HepG2 (cell line): ENCODE data around the gene TWNK. TPM values are rescaled to one million over a fixed set of nuclear protein-coding genes. Genes with fewer than 3 reads are reported as not detected.

Experiments used
- CHD2 ChIP-seq: IDR thresholded peaks from 2 replicates; pipeline ENCODE4 v1.6.1; 2011; ENCODE audit warnings: low read depth, low read length, improper control_type of control experiment
- DMAP1 ChIP-seq: IDR thresholded peaks from 2 replicates; pipeline ENCODE4 v1.6.1; 2016
- FOXJ3 ChIP-seq: sonication (generic); formaldehyde crosslinking; IDR thresholded peaks from 2 replicates; pipeline ENCODE4 v1.4.0; 2020; ENCODE audit warnings: missing genetic modification reagents, mild to moderate bottlenecking, borderline replicate concordance
- GATAD2A ChIP-seq: IDR thresholded peaks from 2 replicates; pipeline ENCODE4 v1.6.1; 2016
- HNRNPUL1 ChIP-seq: fragments of 200-400 bp; formaldehyde crosslinking; IDR thresholded peaks from 2 replicates; pipeline ENCODE4 v1.6.1; 2017; ENCODE audit warnings: low read depth, mild to moderate bottlenecking, low read length, moderate library complexity
- KLF6 ChIP-seq: IDR thresholded peaks from 2 replicates; pipeline ENCODE4 v1.8.0; 2016; ENCODE audit warnings: missing biosample characterization, missing genetic modification reagents
- MEIS1 ChIP-seq: sonication (generic); formaldehyde crosslinking; IDR thresholded peaks from 2 replicates; pipeline ENCODE4 v1.9.0; 2021; ENCODE audit warnings: mild to moderate bottlenecking, missing genetic modification reagents, moderate library complexity, borderline replicate concordance
- NAIF1 ChIP-seq: sonication (generic); formaldehyde crosslinking; IDR thresholded peaks from 2 replicates; pipeline ENCODE4 v1.5.0; 2020; ENCODE audit warnings: mild to moderate bottlenecking, missing genetic modification reagents, borderline replicate concordance
- POGZ ChIP-seq: sonication (generic); formaldehyde crosslinking; IDR thresholded peaks from 2 replicates; pipeline ENCODE4 v1.4.0; 2020; ENCODE audit warnings: mild to moderate bottlenecking, missing genetic modification reagents
- RBFOX2 ChIP-seq: fragments of 200-400 bp; formaldehyde crosslinking; IDR thresholded peaks from 2 replicates; pipeline ENCODE4 v1.6.1; 2017; ENCODE audit warnings: low read depth, mild to moderate bottlenecking, low read length
- STAG1 ChIP-seq: sonication (generic); formaldehyde crosslinking; IDR thresholded peaks from 2 replicates; pipeline ENCODE4 v1.4.0; 2020; ENCODE audit warnings: missing genetic modification reagents
- ZBTB20 ChIP-seq: sonication (generic); formaldehyde crosslinking; IDR thresholded peaks from 2 replicates; pipeline ENCODE4 v1.8.1; 2023; ENCODE audit warnings: missing genetic modification reagents, low read depth, mild to moderate bottlenecking, borderline replicate concordance
- ZBTB7A ChIP-seq: sonication (generic); formaldehyde crosslinking; IDR thresholded peaks from 2 replicates; pipeline ENCODE4 v1.8.0; 2022; ENCODE audit warnings: mild to moderate bottlenecking, missing genetic modification reagents
- ZFP82 ChIP-seq: sonication (generic); formaldehyde crosslinking; IDR thresholded peaks from 2 replicates; pipeline ENCODE4 v1.5.1; 2020; ENCODE audit warnings: mild to moderate bottlenecking, missing genetic modification reagents, borderline replicate concordance
- ZNF446 ChIP-seq: sonication (generic); formaldehyde crosslinking; IDR thresholded peaks from 2 replicates; pipeline ENCODE4 v1.5.0; 2020; ENCODE audit warnings: mild to moderate bottlenecking, missing genetic modification reagents
- ZNF530 ChIP-seq: sonication (generic); formaldehyde crosslinking; IDR thresholded peaks from 2 replicates; pipeline ENCODE4 v1.5.0; 2020; ENCODE audit warnings: low read depth, mild to moderate bottlenecking, missing genetic modification reagents
- ZSCAN30 ChIP-seq: sonication (generic); formaldehyde crosslinking; IDR thresholded peaks from 2 replicates; pipeline ENCODE4 v1.5.0; 2020; ENCODE audit warnings: mild to moderate bottlenecking, missing genetic modification reagents
- polyA plus RNA-seq, 8 experiments: library from polyadenylated mRNA; depleted of rRNA in 3 of 8; stranded (reverse) in 7 of 8; unstranded in 1 of 8; fragments of >200 nt; fragmentation: Illumina TruSeq in 4 of 8; extraction: Trizol in 4 of 8; gene quantifications; 2 replicates each; pipeline versions ENCODE4 v1.2.1 to v1.2.3, GENCODE V29; 2011 to 2016; ENCODE audit warnings: low read depth in 4 of 8, missing spikeins in 1 of 8, mixed read lengths in 1 of 8; ENCODE audit not compliant: insufficient read depth in 1 of 8
- total RNA-seq, 5 experiments: library from RNA; depleted of rRNA; stranded (reverse); fragments of >200 nt; fragmentation: Illumina TruSeq; extraction: Trizol; gene quantifications; 2 replicates each; pipeline ENCODE4 v1.2.3, GENCODE V29; 2016; ENCODE audit warnings: low read depth in 1 of 5
- TF ChIP-seq, protein P1 (sequence below): sonication (generic); formaldehyde crosslinking; IDR thresholded peaks from 2 replicates; pipeline ENCODE4 v1.5.1; 2020; ENCODE audit warnings: mild to moderate bottlenecking, missing genetic modification reagents, moderate library complexity
- TF ChIP-seq, protein P2 (sequence below): sonication (generic); formaldehyde crosslinking; IDR thresholded peaks from 2 replicates; pipeline ENCODE4 v1.9.0; 2021; ENCODE audit warnings: missing genetic modification reagents, borderline replicate concordance
- TF ChIP-seq, protein P3 (sequence below): sonication (generic); formaldehyde crosslinking; IDR thresholded peaks from 2 replicates; pipeline ENCODE4 v1.4.0; 2020; ENCODE audit warnings: missing genetic modification reagents
- TF ChIP-seq, protein P4 (sequence below): IDR thresholded peaks from 2 replicates; pipeline ENCODE4 v1.6.1; 2016

Gene TWNK
- total and polyA plus RNA-seq, 2 of the 13 experiments (the other 11 are each of a cell fraction or from before 2014, with no cell fraction given): 10.7 to 16.5 TPM

DNA sequence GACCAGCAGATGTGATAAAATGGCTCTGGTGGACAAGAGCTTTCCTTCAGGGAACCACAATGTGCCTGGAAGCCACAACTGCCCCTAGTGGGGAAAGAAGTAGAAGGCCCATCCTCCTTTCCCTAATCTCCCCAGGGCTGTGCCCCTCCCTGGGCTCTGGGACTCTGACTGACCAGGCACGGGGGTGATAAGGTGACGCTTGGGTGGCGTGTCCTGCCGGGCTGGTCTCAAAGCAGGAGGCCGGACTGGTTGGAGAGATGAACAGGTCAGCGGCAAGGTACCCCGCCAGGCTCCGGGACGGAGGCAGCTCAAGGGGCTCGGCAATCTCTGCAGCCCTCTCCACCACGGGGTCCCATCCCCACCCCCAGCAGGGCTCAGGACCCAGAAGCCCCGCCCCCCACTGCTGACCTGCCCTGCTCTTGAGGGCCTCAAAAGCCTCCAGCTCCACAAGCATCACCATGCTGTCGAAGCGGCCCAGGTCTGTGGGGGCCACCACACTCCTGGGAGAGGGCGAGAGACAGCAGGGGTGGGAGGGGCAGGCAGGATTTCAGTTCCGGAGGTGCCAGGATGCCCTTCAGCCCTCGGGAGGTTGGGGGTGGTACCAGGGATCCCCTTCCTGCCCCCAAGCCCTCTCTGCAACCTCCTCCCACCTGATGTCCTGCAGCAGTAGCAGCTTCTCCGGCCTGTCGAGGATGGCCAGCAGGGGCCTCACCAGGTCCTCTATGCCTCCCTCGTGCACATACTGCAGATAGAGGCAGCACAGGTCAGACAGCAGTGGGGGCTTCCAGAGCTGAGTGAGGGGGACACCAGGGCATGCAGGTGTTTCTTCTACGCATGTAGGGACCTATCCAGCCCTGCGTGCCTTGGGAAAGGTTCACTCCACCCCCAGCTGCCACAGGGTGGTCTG is 24.4 kb downstream of the TWNK start (continued):
- TF ChIP-seq, protein P1, sequence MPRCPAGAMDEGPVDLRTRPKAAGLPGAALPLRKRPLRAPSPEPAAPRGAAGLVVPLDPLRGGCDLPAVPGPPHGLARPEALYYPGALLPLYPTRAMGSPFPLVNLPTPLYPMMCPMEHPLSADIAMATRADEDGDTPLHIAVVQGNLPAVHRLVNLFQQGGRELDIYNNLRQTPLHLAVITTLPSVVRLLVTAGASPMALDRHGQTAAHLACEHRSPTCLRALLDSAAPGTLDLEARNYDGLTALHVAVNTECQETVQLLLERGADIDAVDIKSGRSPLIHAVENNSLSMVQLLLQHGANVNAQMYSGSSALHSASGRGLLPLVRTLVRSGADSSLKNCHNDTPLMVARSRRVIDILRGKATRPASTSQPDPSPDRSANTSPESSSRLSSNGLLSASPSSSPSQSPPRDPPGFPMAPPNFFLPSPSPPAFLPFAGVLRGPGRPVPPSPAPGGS: no peak
- TF ChIP-seq ZFP82 (CRISPR knock-in tag): no peak
- no peak for TF ChIP-seq HNRNPUL1
- peak; percentile 38; the same call in 1 of the 2 replicates for TF ChIP-seq STAG1 (CRISPR knock-in tag)
- TF ChIP-seq, protein P2, sequence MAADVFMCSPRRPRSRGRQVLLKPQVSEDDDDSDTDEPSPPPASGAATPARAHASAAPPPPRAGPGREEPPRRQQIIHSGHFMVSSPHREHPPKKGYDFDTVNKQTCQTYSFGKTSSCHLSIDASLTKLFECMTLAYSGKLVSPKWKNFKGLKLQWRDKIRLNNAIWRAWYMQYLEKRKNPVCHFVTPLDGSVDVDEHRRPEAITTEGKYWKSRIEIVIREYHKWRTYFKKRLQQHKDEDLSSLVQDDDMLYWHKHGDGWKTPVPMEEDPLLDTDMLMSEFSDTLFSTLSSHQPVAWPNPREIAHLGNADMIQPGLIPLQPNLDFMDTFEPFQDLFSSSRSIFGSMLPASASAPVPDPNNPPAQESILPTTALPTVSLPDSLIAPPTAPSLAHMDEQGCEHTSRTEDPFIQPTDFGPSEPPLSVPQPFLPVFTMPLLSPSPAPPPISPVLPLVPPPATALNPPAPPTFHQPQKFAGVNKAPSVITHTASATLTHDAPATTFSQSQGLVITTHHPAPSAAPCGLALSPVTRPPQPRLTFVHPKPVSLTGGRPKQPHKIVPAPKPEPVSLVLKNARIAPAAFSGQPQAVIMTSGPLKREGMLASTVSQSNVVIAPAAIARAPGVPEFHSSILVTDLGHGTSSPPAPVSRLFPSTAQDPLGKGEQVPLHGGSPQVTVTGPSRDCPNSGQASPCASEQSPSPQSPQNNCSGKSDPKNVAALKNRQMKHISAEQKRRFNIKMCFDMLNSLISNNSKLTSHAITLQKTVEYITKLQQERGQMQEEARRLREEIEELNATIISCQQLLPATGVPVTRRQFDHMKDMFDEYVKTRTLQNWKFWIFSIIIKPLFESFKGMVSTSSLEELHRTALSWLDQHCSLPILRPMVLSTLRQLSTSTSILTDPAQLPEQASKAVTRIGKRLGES (CRISPR knock-in tag): no peak
- TF ChIP-seq, protein P3, sequence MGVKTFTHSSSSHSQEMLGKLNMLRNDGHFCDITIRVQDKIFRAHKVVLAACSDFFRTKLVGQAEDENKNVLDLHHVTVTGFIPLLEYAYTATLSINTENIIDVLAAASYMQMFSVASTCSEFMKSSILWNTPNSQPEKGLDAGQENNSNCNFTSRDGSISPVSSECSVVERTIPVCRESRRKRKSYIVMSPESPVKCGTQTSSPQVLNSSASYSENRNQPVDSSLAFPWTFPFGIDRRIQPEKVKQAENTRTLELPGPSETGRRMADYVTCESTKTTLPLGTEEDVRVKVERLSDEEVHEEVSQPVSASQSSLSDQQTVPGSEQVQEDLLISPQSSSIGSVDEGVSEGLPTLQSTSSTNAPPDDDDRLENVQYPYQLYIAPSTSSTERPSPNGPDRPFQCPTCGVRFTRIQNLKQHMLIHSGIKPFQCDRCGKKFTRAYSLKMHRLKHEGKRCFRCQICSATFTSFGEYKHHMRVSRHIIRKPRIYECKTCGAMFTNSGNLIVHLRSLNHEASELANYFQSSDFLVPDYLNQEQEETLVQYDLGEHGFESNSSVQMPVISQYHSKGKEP (CRISPR knock-in tag): no peak
- TF ChIP-seq ZNF446 (CRISPR knock-in tag): no peak
- no peak for TF ChIP-seq NAIF1 (CRISPR knock-in tag)
- TF ChIP-seq GATAD2A: no peak
- TF ChIP-seq MEIS1 (CRISPR knock-in tag): no peak
- 0 out of 2 replicates have a peak, but pooled peaks have one; percentile 23 for TF ChIP-seq RBFOX2
- TF ChIP-seq KLF6 (CRISPR knock-in tag): no peak
- no peak for TF ChIP-seq CHD2
- TF ChIP-seq FOXJ3 (CRISPR knock-in tag): no peak
- TF ChIP-seq ZNF530 (CRISPR knock-in tag): no peak
- no peak for TF ChIP-seq ZSCAN30
- TF ChIP-seq ZBTB20 (CRISPR knock-in tag): no peak
- TF ChIP-seq, protein P4, sequence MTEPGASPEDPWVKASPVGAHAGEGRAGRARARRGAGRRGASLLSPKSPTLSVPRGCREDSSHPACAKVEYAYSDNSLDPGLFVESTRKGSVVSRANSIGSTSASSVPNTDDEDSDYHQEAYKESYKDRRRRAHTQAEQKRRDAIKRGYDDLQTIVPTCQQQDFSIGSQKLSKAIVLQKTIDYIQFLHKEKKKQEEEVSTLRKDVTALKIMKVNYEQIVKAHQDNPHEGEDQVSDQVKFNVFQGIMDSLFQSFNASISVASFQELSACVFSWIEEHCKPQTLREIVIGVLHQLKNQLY (CRISPR knock-in tag): no peak
- TF ChIP-seq POGZ (CRISPR knock-in tag): no peak
- TF ChIP-seq ZBTB7A (CRISPR knock-in tag): no peak
- TF ChIP-seq DMAP1 (CRISPR knock-in tag): peak; percentile 25; the same call in 1 of the 2 replicates
